CD4-positive, CD25-positive, alpha-beta regulatory T cell (primary cell): ENCODE data around the gene SBNO2. TPM values are rescaled to one million over a fixed set of nuclear protein-coding genes. Genes with fewer than 3 reads are reported as not detected.
"Not testable (repeated sequence)": the region's sequence is repeated elsewhere in the genome, so short reads cannot be mapped to it uniquely, and the experiment has no call there.

ENCODE experiments used
- ATAC-seq, 2 donors: fragments of 150-1000 bp; cut with Tn5 transposase; one replicate each; pipeline ENCODE4 v1.10.0; 2021; ENCODE audit warnings: low read depth in 2 of 2, moderate number of reproducible peaks in 2 of 2, moderate library complexity in 1 of 2
- DNase-seq, 3 donors: peaks; one replicate each; pipeline versions ENCODE4 v3.0.0 to v3.0.0-alpha.2; 2012 to 2022; ENCODE audit warnings: mixed read lengths in 1 of 3
- H3K27ac ChIP-seq: one replicate; pipeline ENCODE4 v1.7.0; 2013; ENCODE audit warnings: mild to moderate bottlenecking, low read length; ENCODE audit not compliant: insufficient read depth, poor library complexity, severe bottlenecking
- H3K27me3 ChIP-seq: one replicate; pipeline ENCODE4 v1.7.0; 2013; ENCODE audit warnings: low read length; ENCODE audit not compliant: control insufficient read depth, insufficient read depth
- H3K36me3 ChIP-seq: one replicate; pipeline ENCODE4 v1.7.0; 2013; ENCODE audit warnings: mild to moderate bottlenecking, low read length, moderate library complexity; ENCODE audit not compliant: control insufficient read depth, insufficient read depth
- H3K4me1 ChIP-seq: 2 replicates; pipeline ENCODE4 v1.7.0; 2013; ENCODE audit warnings: mild to moderate bottlenecking, low read length; ENCODE audit not compliant: insufficient read depth, control insufficient read depth, poor library complexity, severe bottlenecking
- H3K4me3 ChIP-seq: one replicate; pipeline ENCODE4 v1.7.0; 2013; ENCODE audit warnings: low read depth, mild to moderate bottlenecking, low read length, moderate library complexity
- H3K9me3 ChIP-seq, 2 experiments: 1 replicate in 1 of 2; 2 replicates in 1 of 2; pipeline ENCODE4 v1.7.0; 2013; ENCODE audit warnings: low read length in 2 of 2, mild to moderate bottlenecking in 1 of 2, moderate library complexity in 1 of 2; ENCODE audit not compliant: control insufficient read depth in 2 of 2
- H3K27ac Mint-ChIP-seq, 3 donors: one replicate each; pipeline ENCODE4 v1.8.0; 2020 to 2022; ENCODE audit warnings: mild to moderate bottlenecking in 3 of 3, mixed read lengths in 3 of 3, moderate library complexity in 2 of 3
- H3K27me3 Mint-ChIP-seq: one replicate; pipeline ENCODE4 v1.8.0; 2022; ENCODE audit warnings: mild to moderate bottlenecking, mixed read lengths
- H3K36me3 Mint-ChIP-seq: one replicate; pipeline ENCODE4 v1.8.0; 2020; ENCODE audit warnings: mixed read lengths
- H3K4me1 Mint-ChIP-seq, 4 donors: one replicate each; pipeline ENCODE4 v1.8.0; 2020 to 2022; ENCODE audit warnings: mixed read lengths in 4 of 4, mild to moderate bottlenecking in 1 of 4
- H3K4me3 Mint-ChIP-seq, 4 donors: one replicate each; pipeline ENCODE4 v1.8.0; 2020 to 2022; ENCODE audit warnings: mild to moderate bottlenecking in 4 of 4, mixed read lengths in 4 of 4, moderate library complexity in 3 of 4
- H3K9me3 Mint-ChIP-seq, 7 donors: one replicate each; pipeline ENCODE4 v1.8.0; 2020 to 2022; ENCODE audit warnings: mixed read lengths in 7 of 7, mild to moderate bottlenecking in 3 of 7, moderate library complexity in 2 of 7
- polyA plus RNA-seq, 4 donors: library from polyadenylated mRNA; unstranded; fragments of 300-500 nt; fragmentation: Illumina TruSeq; gene quantifications; one replicate each; pipeline ENCODE4 v1.2.3, GENCODE V29; 2021
- total RNA-seq: library from RNA; stranded (reverse); gene quantifications from one replicate; pipeline ENCODE4 v1.2.3, GENCODE V29; 2022

The SBNO2 gene
- total and polyA plus RNA-seq, 5 donors from 2014 or later: 2.0 to 139 (median 2.7) TPM

GRCh38 chr19:1205114-1206099, 31.3 kb upstream of the SBNO2 start, which contains the start of gene STK11:
TSS of gene STK11 (plus strand) at chr19:1205778. CDS start at chr19:1206914, 1,136 bp downstream.
- ATAC-seq (peak; percentile 95), DNase-seq (peak; percentile 99)
- peaks cover 6 to 39% (median 12%) of the 10 kb centered on the region in 4 donors for H3K4me1 Mint-ChIP-seq
- H3K27me3 ChIP-seq: no peaks in the 10 kb centered on the region
- peak within 1 kb of the TSS; percentile 70 for H3K4me3 ChIP-seq
- peaks cover 52% of the 10 kb centered on the region for H3K4me1 ChIP-seq
- H3K27me3 Mint-ChIP-seq: no peaks in the 10 kb centered on the region
- peak within 1 kb of the TSS; percentile 94 to 99 (median 97) for H3K4me3 Mint-ChIP-seq
- H3K9me3 ChIP-seq: no peaks in the 10 kb centered on the region
- no peaks in the 10 kb centered on the region for H3K9me3 Mint-ChIP-seq
- H3K27ac ChIP-seq: peak within 1 kb of the TSS; percentile 76
- H3K27ac Mint-ChIP-seq: peak within 1 kb of the TSS; percentile 69 to 96 (median 92)
- H3K36me3 ChIP-seq: peaks cover 3% of the 10 kb centered on the region
- H3K36me3 Mint-ChIP-seq: no peaks in the 10 kb centered on the region

- H3K27ac Mint-ChIP-seq: not testable (repeated sequence)
These were observed 26.5 kb upstream of the SBNO2 start for GRCh38 chr19:1200614-1201013.

GRCh38 chr19:1199531-1199930, 25.5 kb upstream of the SBNO2 start:
- DNase-seq (no peak), ATAC-seq (no peak)
- no peaks in the 10 kb centered on the region for H3K9me3 Mint-ChIP-seq
- no peak overlapping the region for H3K27ac Mint-ChIP-seq
- no peaks in the 10 kb centered on the region for H3K36me3 ChIP-seq
- no peaks in the 10 kb centered on the region for H3K9me3 ChIP-seq
- H3K36me3 Mint-ChIP-seq: no peaks in the 10 kb centered on the region
- peaks cover 5 to 11% (median 7%) of the 10 kb centered on the region in 4 donors for H3K4me1 Mint-ChIP-seq
- H3K4me3 ChIP-seq: no peak overlapping the region
- H3K27me3 Mint-ChIP-seq: no peaks in the 10 kb centered on the region
- no peak overlapping the region for H3K4me3 Mint-ChIP-seq
- H3K4me1 ChIP-seq: peaks cover 6% of the 10 kb centered on the region
- no peaks in the 10 kb centered on the region for H3K27me3 ChIP-seq
- H3K27ac ChIP-seq: no peak overlapping the region

More at GRCh38 chr19:1200614-1201013, 26.5 kb upstream of the SBNO2 start:
- not testable (repeated sequence) for H3K36me3 ChIP-seq, H3K4me3 Mint-ChIP-seq, H3K27me3 ChIP-seq, H3K27ac ChIP-seq, ATAC-seq, H3K4me3 ChIP-seq, H3K9me3 ChIP-seq, H3K36me3 Mint-ChIP-seq, H3K27me3 Mint-ChIP-seq, DNase-seq, H3K9me3 Mint-ChIP-seq
- peaks cover 5 to 13% (median 7%) of the 10 kb centered on the region in 4 donors for H3K4me1 Mint-ChIP-seq
- peaks cover 10% of the 10 kb centered on the region for H3K4me1 ChIP-seq

GRCh38 chr19:1189419-1189818, 15.4 kb upstream of the SBNO2 start:
- DNase-seq (peak in 1 of 3 donors; percentile 70), ATAC-seq (peak; percentile 63)
- peaks cover 25% of the 10 kb centered on the region for H3K4me1 ChIP-seq
- Mint-ChIP-seq H3K27me3 (peaks cover 5% of the 10 kb centered on the region), H3K4me1 (peaks cover 6 to 34% (median 13%) of the 10 kb centered on the region in 4 donors), H3K4me3 (peak overlapping the region in 2 of 4 donors; percentile 64 to 75), H3K27ac (peak overlapping the region in 2 of 3 donors; percentile 79 to 84), H3K36me3 (no peaks in the 10 kb centered on the region), H3K9me3 (no peaks in the 10 kb centered on the region)
- no peak overlapping the region for H3K27ac ChIP-seq
- no peaks in the 10 kb centered on the region for H3K9me3 ChIP-seq
- H3K4me3 ChIP-seq: no peak overlapping the region
- H3K27me3 ChIP-seq: no peaks in the 10 kb centered on the region
- H3K36me3 ChIP-seq: no peaks in the 10 kb centered on the region

GRCh38 chr19:1183543-1184172, 9.6 kb upstream of the SBNO2 start:
- DNase-seq: no peak
- Histone ChIP-seq H3K4me1 (peaks cover 6% of the 10 kb centered on the region), H3K27me3 (no peaks in the 10 kb centered on the region), H3K4me3 (no peak overlapping the region), H3K9me3 (no peaks in the 10 kb centered on the region), H3K27ac (no peak overlapping the region), H3K36me3 (no peaks in the 10 kb centered on the region)
- Mint-ChIP-seq H3K4me3 (no peak overlapping the region), H3K27ac (no peak overlapping the region), H3K27me3 (peaks cover 16% of the 10 kb centered on the region), H3K9me3 (no peaks in the 10 kb centered on the region), H3K4me1 (peaks cover 0 to 13% (median 8%) of the 10 kb centered on the region in 4 donors), H3K36me3 (no peaks in the 10 kb centered on the region)
- no peak for ATAC-seq

GRCh38 chr19:1182727-1183126, 8.7 kb upstream of the SBNO2 start:
- H3K4me1 ChIP-seq: peaks cover 6% of the 10 kb centered on the region
- H3K9me3 ChIP-seq: no peaks in the 10 kb centered on the region
- no peaks in the 10 kb centered on the region for H3K36me3 ChIP-seq
- DNase-seq (no peak), ATAC-seq (no peak)
- H3K27me3 Mint-ChIP-seq: peaks cover 18% of the 10 kb centered on the region
- no peak overlapping the region for H3K27ac ChIP-seq
- no peaks in the 10 kb centered on the region for H3K36me3 Mint-ChIP-seq
- no peak overlapping the region for H3K4me3 ChIP-seq
- no peak overlapping the region for H3K4me3 Mint-ChIP-seq
- H3K27ac Mint-ChIP-seq: no peak overlapping the region
- no peaks in the 10 kb centered on the region for H3K27me3 ChIP-seq
- H3K4me1 Mint-ChIP-seq: peaks cover 0 to 13% (median 8%) of the 10 kb centered on the region in 4 donors
- no peaks in the 10 kb centered on the region for H3K9me3 Mint-ChIP-seq

- no peak overlapping the region for H3K27ac Mint-ChIP-seq
- ATAC-seq: no peak
These were observed 8.0 kb upstream of the SBNO2 start for GRCh38 chr19:1182068-1182467.

More at GRCh38 chr19:1182068-1182467, 8.0 kb upstream of the SBNO2 start:
- no peak for DNase-seq
- Histone ChIP-seq H3K27ac (no peak overlapping the region), H3K27me3 (no peaks in the 10 kb centered on the region), H3K9me3 (no peaks in the 10 kb centered on the region), H3K4me1 (peaks cover 6% of the 10 kb centered on the region), H3K36me3 (no peaks in the 10 kb centered on the region), H3K4me3 (no peak overlapping the region)
- Mint-ChIP-seq H3K4me3 (peak overlapping the region in 1 of 4 donors; percentile 38), H3K9me3 (no peaks in the 10 kb centered on the region), H3K4me1 (peaks cover 0 to 13% (median 8%) of the 10 kb centered on the region in 4 donors), H3K36me3 (no peaks in the 10 kb centered on the region), H3K27me3 (peaks cover 19% of the 10 kb centered on the region)
